Peyer's patch (tissue), 4 donors: ENCODE data around the gene LAMC2.

Experiments
- POLR2A ChIP-seq, 2 donors: fragments of 450-650 bp; IDR thresholded peaks; one replicate each; pipeline ENCODE4 v1.5.1; 2017; ENCODE audit warnings: antibody characterized with exemption in 2 of 2, mild to moderate bottlenecking in 2 of 2, moderate library complexity in 2 of 2
- TF ChIP-seq, protein P1 (sequence below), 6 experiments: fragments of 450-650 bp in 4 of 6; fragments of 200-600 bp in 2 of 6; sonication (generic) in 1 of 6; IDR thresholded peaks; one replicate each; pipeline ENCODE4 v1.5.1; 2017 to 2019; ENCODE audit warnings: antibody characterized with exemption in 6 of 6, mild to moderate bottlenecking in 3 of 6, moderate library complexity in 1 of 6

DNA sequence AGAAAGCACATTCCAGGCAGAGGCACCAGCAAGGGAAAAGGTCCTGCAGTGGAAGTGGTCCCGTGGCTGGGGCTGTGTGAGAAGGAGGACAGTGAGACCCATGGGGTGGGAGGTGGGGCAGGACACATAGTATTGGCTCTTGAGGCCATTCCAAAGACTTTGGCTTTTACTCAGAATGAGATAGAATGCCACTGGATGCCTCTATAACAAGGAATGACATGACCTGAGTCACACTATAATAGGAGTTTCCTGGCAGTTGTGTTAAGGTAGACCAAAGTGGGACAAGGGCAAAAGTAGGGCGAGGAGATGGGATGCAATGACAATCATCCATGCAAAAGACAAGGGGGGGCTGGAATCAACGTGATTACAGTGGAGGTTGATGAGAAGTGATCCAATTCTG lies 24.7 kb upstream of the LAMC2 start:
- TF ChIP-seq, protein P1, sequence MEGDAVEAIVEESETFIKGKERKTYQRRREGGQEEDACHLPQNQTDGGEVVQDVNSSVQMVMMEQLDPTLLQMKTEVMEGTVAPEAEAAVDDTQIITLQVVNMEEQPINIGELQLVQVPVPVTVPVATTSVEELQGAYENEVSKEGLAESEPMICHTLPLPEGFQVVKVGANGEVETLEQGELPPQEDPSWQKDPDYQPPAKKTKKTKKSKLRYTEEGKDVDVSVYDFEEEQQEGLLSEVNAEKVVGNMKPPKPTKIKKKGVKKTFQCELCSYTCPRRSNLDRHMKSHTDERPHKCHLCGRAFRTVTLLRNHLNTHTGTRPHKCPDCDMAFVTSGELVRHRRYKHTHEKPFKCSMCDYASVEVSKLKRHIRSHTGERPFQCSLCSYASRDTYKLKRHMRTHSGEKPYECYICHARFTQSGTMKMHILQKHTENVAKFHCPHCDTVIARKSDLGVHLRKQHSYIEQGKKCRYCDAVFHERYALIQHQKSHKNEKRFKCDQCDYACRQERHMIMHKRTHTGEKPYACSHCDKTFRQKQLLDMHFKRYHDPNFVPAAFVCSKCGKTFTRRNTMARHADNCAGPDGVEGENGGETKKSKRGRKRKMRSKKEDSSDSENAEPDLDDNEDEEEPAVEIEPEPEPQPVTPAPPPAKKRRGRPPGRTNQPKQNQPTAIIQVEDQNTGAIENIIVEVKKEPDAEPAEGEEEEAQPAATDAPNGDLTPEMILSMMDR (IDR thresholded peaks at IDR 0.05): no peak
- TF ChIP-seq POLR2A (IDR thresholded peaks at IDR 0.05): no peak
